GM19395 (cell line): ENCODE results near the gene UBXN2A.
A peak's percentile ranks its signal among the peaks of the same experiment; 100 is the strongest.
"Not testable (repeated sequence)": the region's sequence is repeated elsewhere in the genome, so short reads cannot be mapped to it uniquely, and the experiment has no call there.

Experiments
- ATAC-seq: cut with Tn5 transposase; IDR thresholded peaks from one replicate; pipeline ENCODE4 v1.9.1; 2021; ENCODE audit warnings: mild to moderate bottlenecking, moderate library complexity; ENCODE audit not compliant: unreplicated experiment

Gene UBXN2A

GRCh38 chr2:23940718-23941620, 706 bp downstream of the UBXN2A start:
- peak; percentile 78 for ATAC-seq

- no peak for ATAC-seq
Measured at GRCh38 chr2:23941644-23942043, 1.4 kb downstream of the UBXN2A start.

GRCh38 chr2:23943666-23944065, 3.4 kb downstream of the UBXN2A start:
- ATAC-seq, result no peak

GRCh38 chr2:23944527-23944926, 4.3 kb downstream of the UBXN2A start:
- ATAC-seq, result no peak

- no peak for ATAC-seq
Measured at GRCh38 chr2:23944976-23945375, 4.7 kb downstream of the UBXN2A start.

- ATAC-seq, result no peak
Measured at GRCh38 chr2:23947350-23947749, 7.1 kb downstream of the UBXN2A start.

- ATAC-seq, result not testable (repeated sequence)
Measured at GRCh38 chr2:23952558-23952957, 12.3 kb downstream of the UBXN2A start.

GRCh38 chr2:23953625-23954024, 13.4 kb downstream of the UBXN2A start:
- ATAC-seq, result no peak

- no peak for ATAC-seq
Measured at GRCh38 chr2:23954325-23955014, 14.2 kb downstream of the UBXN2A start.

- no peak for ATAC-seq
Measured at GRCh38 chr2:23967846-23968245, 27.6 kb downstream of the UBXN2A start.

- ATAC-seq, result no peak
Measured at GRCh38 chr2:23976883-23977282, 36.6 kb downstream of the UBXN2A start.

- ATAC-seq, result no peak
Measured at GRCh38 chr2:23988371-23988770, 48.1 kb downstream of the UBXN2A start.

GRCh38 chr2:23992931-23993330, 52.7 kb downstream of the UBXN2A start:
- ATAC-seq, result no peak

GRCh38 chr2:23993736-23994269, 53.5 kb downstream of the UBXN2A start:
- no peak for ATAC-seq

GRCh38 chr2:23994567-23994966, 54.3 kb downstream of the UBXN2A start:
- ATAC-seq, result no peak

GRCh38 chr2:24007693-24008092, 67.4 kb downstream of the UBXN2A start:
- no peak for ATAC-seq

- no peak for ATAC-seq
Measured at GRCh38 chr2:24008672-24009366, 68.6 kb downstream of the UBXN2A start.

- ATAC-seq, result no peak
Measured at GRCh38 chr2:24009367-24009679, 69.1 kb downstream of the UBXN2A start.

GRCh38 chr2:24009680-24010476, 69.6 kb downstream of the UBXN2A start, which contains the start of gene MFSD2B:
Gene MFSD2B, plus strand, starts transcription at chr2:24010085. Its CDS starts 12 bp downstream, at chr2:24010097.
- no peak for ATAC-seq

- no peak for ATAC-seq
Measured at GRCh38 chr2:24010477-24011249, 70.4 kb downstream of the UBXN2A start.
